Ectodermal cell (in vitro differentiated cells): ENCODE data around the gene KRT86.

Experiments
- H3K27ac ChIP-seq: 2 replicates; pipeline ENCODE4 v1.7.0; 2013; ENCODE audit warnings: mild to moderate bottlenecking, low read depth, low read length; ENCODE audit not compliant: insufficient read depth, poor library complexity, severe bottlenecking
- H3K27me3 ChIP-seq: 2 replicates; pipeline ENCODE4 v1.7.0; 2013; ENCODE audit warnings: mild to moderate bottlenecking, low read length; ENCODE audit not compliant: insufficient read depth, control insufficient read depth, poor library complexity, severe bottlenecking
- H3K36me3 ChIP-seq: one replicate; pipeline ENCODE4 v1.7.0; 2013; ENCODE audit warnings: low read length; ENCODE audit not compliant: control insufficient read depth, insufficient read depth
- H3K4me1 ChIP-seq: one replicate; pipeline ENCODE4 v1.7.0; 2013; ENCODE audit warnings: low read length; ENCODE audit not compliant: control insufficient read depth, insufficient read depth
- H3K4me3 ChIP-seq: 2 replicates; pipeline ENCODE4 v1.7.0; 2013; ENCODE audit warnings: low read depth, low read length, control low read depth; ENCODE audit not compliant: insufficient read depth
- H3K9me3 ChIP-seq: 2 replicates; pipeline ENCODE4 v1.7.0; 2013; ENCODE audit warnings: mild to moderate bottlenecking, low read length, moderate library complexity; ENCODE audit not compliant: control insufficient read depth
- WGBS, 2 experiments: methylation state at CpG; one replicate each; pipeline ENCODE4 v1.1.7; 2013; ENCODE audit warnings: missing lambda C conversion rate in 2 of 2; 5-methylcytosine and 5-hydroxymethylcytosine counted together

Gene KRT86

GRCh38 chr12:52327052-52327829 lies 52.8 kb downstream of the KRT86 start:
- H3K27me3 ChIP-seq: no peaks in the 10 kb centered on the region
- H3K36me3 ChIP-seq: no peaks in the 10 kb centered on the region
- H3K4me3 ChIP-seq: no peak overlapping the region
- H3K9me3 ChIP-seq: no peaks in the 10 kb centered on the region
- H3K4me1 ChIP-seq: no peaks in the 10 kb centered on the region
- no peak overlapping the region for H3K27ac ChIP-seq
- 50 to 53% methylated on average over 11 of the region's 11 CpGs for WGBS, 2 experiments

- 82 to 86% methylated on average over 10 of the region's 10 CpGs for WGBS, 2 experiments
Observed at GRCh38 chr12:52327830-52328500, 53.5 kb downstream of the KRT86 start.

GRCh38 chr12:52331039-52331438 lies 56.6 kb downstream of the KRT86 start:
- 93 to 96% methylated on average over 1 of the region's 1 CpG for WGBS, 2 experiments
- Histone ChIP-seq H3K4me3 (no peak overlapping the region), H3K36me3 (no peaks in the 10 kb centered on the region), H3K27me3 (no peaks in the 10 kb centered on the region), H3K9me3 (no peaks in the 10 kb centered on the region), H3K4me1 (no peaks in the 10 kb centered on the region), H3K27ac (no peak overlapping the region)

More at GRCh38 chr12:52327830-52328500, 53.5 kb downstream of the KRT86 start:
- Histone ChIP-seq H3K27ac (no peak overlapping the region), H3K9me3 (no peaks in the 10 kb centered on the region), H3K27me3 (no peaks in the 10 kb centered on the region), H3K4me1 (no peaks in the 10 kb centered on the region), H3K4me3 (no peak overlapping the region), H3K36me3 (no peaks in the 10 kb centered on the region)

GRCh38 chr12:52331833-52332232 lies 57.4 kb downstream of the KRT86 start:
- H3K27me3 ChIP-seq: no peaks in the 10 kb centered on the region
- H3K9me3 ChIP-seq: no peaks in the 10 kb centered on the region
- no peaks in the 10 kb centered on the region for H3K36me3 ChIP-seq
- no peak overlapping the region for H3K27ac ChIP-seq
- 91 to 96% methylated on average over 3 of the region's 3 CpGs for WGBS, 2 experiments
- no peak overlapping the region for H3K4me3 ChIP-seq
- H3K4me1 ChIP-seq: no peaks in the 10 kb centered on the region

- Histone ChIP-seq H3K36me3 (no peaks in the 10 kb centered on the region), H3K4me3 (no peak overlapping the region), H3K9me3 (no peaks in the 10 kb centered on the region), H3K27ac (no peak overlapping the region), H3K4me1 (no peaks in the 10 kb centered on the region), H3K27me3 (no peaks in the 10 kb centered on the region)
- WGBS, 2 experiments: 91 to 100% methylated on average over 1 of the region's 1 CpG
Observed at GRCh38 chr12:52332381-52332780, 57.9 kb downstream of the KRT86 start.

GRCh38 chr12:52333321-52333720 lies 58.9 kb downstream of the KRT86 start:
- Histone ChIP-seq H3K27ac (no peak overlapping the region), H3K4me3 (no peak overlapping the region), H3K36me3 (no peaks in the 10 kb centered on the region), H3K27me3 (no peaks in the 10 kb centered on the region), H3K4me1 (no peaks in the 10 kb centered on the region), H3K9me3 (no peaks in the 10 kb centered on the region)
- 85 to 86% methylated on average over 3 of the region's 3 CpGs for WGBS, 2 experiments

- Histone ChIP-seq H3K27me3 (no peaks in the 10 kb centered on the region), H3K27ac (no peak overlapping the region), H3K4me1 (no peaks in the 10 kb centered on the region), H3K4me3 (no peak overlapping the region), H3K36me3 (no peaks in the 10 kb centered on the region), H3K9me3 (no peaks in the 10 kb centered on the region)
- 96 to 97% methylated on average over 2 to 3 of the region's 3 CpGs for WGBS, 2 experiments
Observed at GRCh38 chr12:52334185-52334584, 59.7 kb downstream of the KRT86 start.

GRCh38 chr12:52335598-52336262 lies 61.3 kb downstream of the KRT86 start:
- 83 to 98% methylated on average over 3 to 4 of the region's 4 CpGs for WGBS, 2 experiments
- no peak overlapping the region for H3K27ac ChIP-seq

GRCh38 chr12:52336641-52337040 lies 62.2 kb downstream of the KRT86 start:
- H3K4me3 ChIP-seq: no peak overlapping the region
- H3K36me3 ChIP-seq: no peaks in the 10 kb centered on the region
- WGBS, 2 experiments: 93 to 94% methylated on average over 2 of the region's 2 CpGs
- H3K4me1 ChIP-seq: no peaks in the 10 kb centered on the region
- no peaks in the 10 kb centered on the region for H3K9me3 ChIP-seq
- H3K27me3 ChIP-seq: no peaks in the 10 kb centered on the region
- H3K27ac ChIP-seq: no peak overlapping the region

More at GRCh38 chr12:52335598-52336262, 61.3 kb downstream of the KRT86 start:
- H3K4me3 ChIP-seq: no peak overlapping the region
- H3K36me3 ChIP-seq: no peaks in the 10 kb centered on the region
- no peaks in the 10 kb centered on the region for H3K9me3 ChIP-seq
- H3K4me1 ChIP-seq: no peaks in the 10 kb centered on the region
- H3K27me3 ChIP-seq: no peaks in the 10 kb centered on the region

GRCh38 chr12:52337054-52337453 lies 62.6 kb downstream of the KRT86 start:
- Histone ChIP-seq H3K36me3 (no peaks in the 10 kb centered on the region), H3K4me1 (no peaks in the 10 kb centered on the region), H3K4me3 (no peak overlapping the region), H3K27ac (no peak overlapping the region), H3K27me3 (no peaks in the 10 kb centered on the region), H3K9me3 (no peaks in the 10 kb centered on the region)
- 85 to 100% methylated on average over 1 of the region's 1 CpG for WGBS, 2 experiments
